KMS-11 (cell line): ENCODE data around the gene FAM24B.
A peak's percentile ranks its signal among the peaks of the same experiment; 100 is the strongest.
"Not testable (repeated sequence)": the region's sequence is repeated elsewhere in the genome, so short reads cannot be mapped to it uniquely, and the experiment has no call there.

Experiments used
- H2AFZ ChIP-seq: fragments of 200-600 bp; sonication (generic); 2 replicates; pipeline ENCODE4 v1.6.1; 2016; ENCODE audit warnings: antibody characterized with exemption, mixed run types, low read depth
- H3K27ac ChIP-seq: fragments of 200-600 bp; sonication (generic); 2 replicates; pipeline ENCODE4 v1.6.1; 2016; ENCODE audit warnings: mild to moderate bottlenecking, mixed run types
- H3K27me3 ChIP-seq: fragments of 200-600 bp; sonication (generic); 2 replicates; pipeline ENCODE4 v1.6.1; 2017; ENCODE audit warnings: mild to moderate bottlenecking, low read depth, mixed run types, moderate library complexity; ENCODE audit not compliant: insufficient read depth
- H3K36me3 ChIP-seq: fragments of 200-600 bp; sonication (generic); 2 replicates; pipeline ENCODE4 v1.6.1; 2017; ENCODE audit warnings: mild to moderate bottlenecking, mixed run types; ENCODE audit not compliant: insufficient read depth
- H3K4me1 ChIP-seq: fragments of 200-600 bp; sonication (generic); 2 replicates; pipeline ENCODE4 v1.6.1; 2016; ENCODE audit warnings: mild to moderate bottlenecking, low read depth, mixed run types; ENCODE audit not compliant: poor library complexity, severe bottlenecking
- H3K4me2 ChIP-seq: fragments of 200-600 bp; sonication (generic); 2 replicates; pipeline ENCODE4 v1.7.0; 2016; ENCODE audit warnings: mild to moderate bottlenecking, mixed run types
- H3K4me3 ChIP-seq: fragments of 200-600 bp; sonication (generic); IDR thresholded peaks from 2 replicates; pipeline ENCODE4 v1.6.1; 2017; ENCODE audit warnings: low read depth, low read length, mixed read lengths; ENCODE audit not compliant: insufficient read depth
- H3K79me2 ChIP-seq: fragments of 200-600 bp; sonication (generic); 2 replicates; pipeline ENCODE4 v1.6.1; 2016; ENCODE audit warnings: low read depth, mixed run types; ENCODE audit not compliant: insufficient read depth
- H3K9ac ChIP-seq: fragments of 200-600 bp; sonication (generic); 2 replicates; pipeline ENCODE4 v1.6.1; 2016; ENCODE audit warnings: mild to moderate bottlenecking, mixed run types
- H4K20me1 ChIP-seq: fragments of 200-600 bp; sonication (generic); 2 replicates; pipeline ENCODE4 v1.6.1; 2016; ENCODE audit warnings: mild to moderate bottlenecking, mixed run types; ENCODE audit not compliant: insufficient read depth
- TF ChIP-seq, protein P1 (sequence below): fragments of 200-600 bp; sonication (generic); conservative IDR thresholded peaks from 2 replicates; pipeline ENCODE4 v1.6.1; 2017; ENCODE audit warnings: low read depth, mild to moderate bottlenecking, antibody characterized with exemption, low read length, moderate library complexity, mixed read lengths

Gene FAM24B

GRCh38 chr10:122859527-122859926, 19.9 kb downstream of the FAM24B start:
- no peaks in the 10 kb centered on the region for H3K27me3 ChIP-seq
- no peak overlapping the region for H2AFZ ChIP-seq
- TF ChIP-seq, protein P1, sequence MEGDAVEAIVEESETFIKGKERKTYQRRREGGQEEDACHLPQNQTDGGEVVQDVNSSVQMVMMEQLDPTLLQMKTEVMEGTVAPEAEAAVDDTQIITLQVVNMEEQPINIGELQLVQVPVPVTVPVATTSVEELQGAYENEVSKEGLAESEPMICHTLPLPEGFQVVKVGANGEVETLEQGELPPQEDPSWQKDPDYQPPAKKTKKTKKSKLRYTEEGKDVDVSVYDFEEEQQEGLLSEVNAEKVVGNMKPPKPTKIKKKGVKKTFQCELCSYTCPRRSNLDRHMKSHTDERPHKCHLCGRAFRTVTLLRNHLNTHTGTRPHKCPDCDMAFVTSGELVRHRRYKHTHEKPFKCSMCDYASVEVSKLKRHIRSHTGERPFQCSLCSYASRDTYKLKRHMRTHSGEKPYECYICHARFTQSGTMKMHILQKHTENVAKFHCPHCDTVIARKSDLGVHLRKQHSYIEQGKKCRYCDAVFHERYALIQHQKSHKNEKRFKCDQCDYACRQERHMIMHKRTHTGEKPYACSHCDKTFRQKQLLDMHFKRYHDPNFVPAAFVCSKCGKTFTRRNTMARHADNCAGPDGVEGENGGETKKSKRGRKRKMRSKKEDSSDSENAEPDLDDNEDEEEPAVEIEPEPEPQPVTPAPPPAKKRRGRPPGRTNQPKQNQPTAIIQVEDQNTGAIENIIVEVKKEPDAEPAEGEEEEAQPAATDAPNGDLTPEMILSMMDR = no peak
- peaks cover 4% of the 10 kb centered on the region; the same call in 1 of the 2 replicates for H3K36me3 ChIP-seq
- peaks cover 18% of the 10 kb centered on the region for H3K4me1 ChIP-seq
- H3K9ac ChIP-seq = no peak overlapping the region
- H3K79me2 ChIP-seq = peaks cover 36% of the 10 kb centered on the region; the same call in 1 of the 2 replicates
- no peak overlapping the region for H3K4me2 ChIP-seq
- H3K27ac ChIP-seq = no peak overlapping the region
- H3K4me3 ChIP-seq = no peak overlapping the region
- H4K20me1 ChIP-seq = no peaks in the 10 kb centered on the region

DNA sequence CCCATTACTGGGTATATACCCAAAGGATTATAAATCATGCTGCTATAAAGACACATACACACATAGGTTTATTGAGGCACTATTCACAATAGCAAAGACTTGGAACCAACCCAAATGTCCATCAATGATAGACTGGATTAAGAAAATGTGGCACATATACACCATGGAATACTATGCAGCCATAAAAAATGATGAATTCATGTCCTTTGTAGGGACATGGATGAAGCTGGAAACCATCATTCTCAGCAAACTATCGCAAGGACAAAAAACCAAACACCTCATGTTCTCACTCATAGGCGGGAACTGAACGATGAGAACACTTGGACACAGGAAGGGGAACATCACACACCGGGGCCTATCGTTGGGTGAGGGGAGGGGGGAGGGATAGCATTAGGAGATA, 21.3 kb downstream of the FAM24B start:
- not testable (repeated sequence) for H3K4me3 ChIP-seq, H4K20me1 ChIP-seq, H2AFZ ChIP-seq, H3K27me3 ChIP-seq, H3K9ac ChIP-seq, H3K27ac ChIP-seq, H3K4me2 ChIP-seq, H3K36me3 ChIP-seq
- H3K4me1 ChIP-seq = peaks cover 30% of the 10 kb centered on the region
- H3K79me2 ChIP-seq = peaks cover 26% of the 10 kb centered on the region; the same call in 1 of the 2 replicates

DNA sequence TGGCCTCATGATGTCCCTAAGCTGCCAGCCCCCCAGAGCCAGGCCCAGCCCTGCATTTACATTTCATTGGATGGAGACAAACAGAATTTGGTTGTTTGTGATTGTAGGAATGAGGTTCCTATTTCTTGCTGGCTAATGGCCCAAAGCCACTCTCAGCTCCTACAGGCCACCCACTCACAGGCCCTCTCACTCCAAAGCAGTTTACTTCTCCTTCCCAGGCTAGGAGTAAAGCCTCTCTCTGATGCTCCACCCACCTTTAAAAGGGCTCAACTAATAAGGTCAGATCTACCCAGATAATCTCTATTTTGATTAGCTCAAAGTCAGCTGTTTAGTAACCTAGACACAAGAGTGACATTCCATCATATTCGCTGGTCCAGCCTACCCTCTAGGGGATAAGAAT, 22.5 kb downstream of the FAM24B start:
- Histone ChIP-seq H3K27me3 (no peaks in the 10 kb centered on the region), H3K4me3 (no peak overlapping the region), H3K9ac (no peak overlapping the region), H3K4me2 (no peak overlapping the region), H3K79me2 (peaks cover 19% of the 10 kb centered on the region; the same call in 1 of the 2 replicates), H3K4me1 (peaks cover 30% of the 10 kb centered on the region), H3K36me3 (peaks cover 4% of the 10 kb centered on the region; the same call in 1 of the 2 replicates), H3K27ac (no peak overlapping the region), H2AFZ (no peak overlapping the region), H4K20me1 (no peaks in the 10 kb centered on the region)
- TF ChIP-seq, protein P1 = no peak

GRCh38 chr10:122855745-122856144, 23.6 kb downstream of the FAM24B start:
- H2AFZ ChIP-seq = no peak overlapping the region
- H3K27ac ChIP-seq = no peak overlapping the region
- H3K36me3 ChIP-seq = peaks cover 4% of the 10 kb centered on the region; the same call in 1 of the 2 replicates
- no peaks in the 10 kb centered on the region for H3K27me3 ChIP-seq
- no peaks in the 10 kb centered on the region for H4K20me1 ChIP-seq
- TF ChIP-seq, protein P1 = no peak
- H3K4me1 ChIP-seq = peaks cover 30% of the 10 kb centered on the region
- no peak overlapping the region; the same call in 1 of the 2 replicates for H3K4me2 ChIP-seq
- H3K9ac ChIP-seq = no peak overlapping the region
- H3K79me2 ChIP-seq = peaks cover 17% of the 10 kb centered on the region; the same call in 1 of the 2 replicates
- no peak overlapping the region for H3K4me3 ChIP-seq

GRCh38 chr10:122854648-122855047, 24.7 kb downstream of the FAM24B start:
- Histone ChIP-seq H3K27ac (no peak overlapping the region), H3K4me2 (peak overlapping the region; percentile 34)

More at GRCh38 chr10:122854648-122855047, 24.7 kb downstream of the FAM24B start:
- H2AFZ ChIP-seq = no peak overlapping the region
- TF ChIP-seq, protein P1 = no peak
- peaks cover 12% of the 10 kb centered on the region; the same call in 1 of the 2 replicates for H3K79me2 ChIP-seq
- H3K4me3 ChIP-seq = no peak overlapping the region
- peaks cover 30% of the 10 kb centered on the region for H3K4me1 ChIP-seq
- no peak overlapping the region for H3K9ac ChIP-seq
- H3K27me3 ChIP-seq = no peaks in the 10 kb centered on the region
- H3K36me3 ChIP-seq = peaks cover 4% of the 10 kb centered on the region; the same call in 1 of the 2 replicates
- H4K20me1 ChIP-seq = no peaks in the 10 kb centered on the region
